ENCODE measurements around the gene MUC5AC.
"Not testable (repeated sequence)": the region's sequence is repeated elsewhere in the genome, so short reads cannot be mapped to it uniquely, and the experiment has no call there.

The MUC5AC gene

DNA sequence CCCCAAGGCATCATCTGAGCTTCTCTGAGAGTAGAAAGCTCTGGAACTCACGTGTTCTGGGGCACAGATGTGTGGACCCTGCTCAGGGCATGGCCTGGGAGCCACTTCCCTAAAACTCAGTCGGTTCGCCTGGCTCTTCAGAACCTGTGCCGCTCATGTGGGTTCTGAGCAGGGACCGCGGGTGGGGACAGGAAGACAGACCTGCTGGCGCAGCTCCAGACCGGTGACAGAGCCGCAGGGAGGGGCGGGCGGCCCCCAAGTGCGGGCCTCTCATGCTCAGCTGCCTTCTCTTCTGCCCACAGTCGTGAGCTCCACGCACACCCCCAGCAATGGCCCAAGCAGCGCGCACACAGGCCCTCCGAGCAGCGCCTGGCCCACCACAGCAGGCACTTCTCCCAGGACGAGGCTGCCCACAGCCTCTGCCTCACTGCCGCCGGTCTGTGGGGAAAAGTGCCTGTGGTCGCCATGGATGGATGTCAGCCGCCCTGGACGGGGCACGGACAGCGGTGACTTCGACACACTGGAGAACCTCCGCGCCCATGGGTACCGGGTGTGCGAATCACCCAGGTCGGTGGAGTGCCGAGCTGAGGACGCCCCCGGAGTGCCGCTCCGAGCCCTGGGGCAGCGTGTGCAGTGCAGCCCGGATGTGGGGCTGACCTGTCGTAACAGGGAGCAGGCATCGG lies 24.2 kb downstream of the MUC5AC start:
- H3K36me3 ChIP-seq, result no peaks in the 10 kb centered on the region
- TF ChIP-seq, protein P1, sequence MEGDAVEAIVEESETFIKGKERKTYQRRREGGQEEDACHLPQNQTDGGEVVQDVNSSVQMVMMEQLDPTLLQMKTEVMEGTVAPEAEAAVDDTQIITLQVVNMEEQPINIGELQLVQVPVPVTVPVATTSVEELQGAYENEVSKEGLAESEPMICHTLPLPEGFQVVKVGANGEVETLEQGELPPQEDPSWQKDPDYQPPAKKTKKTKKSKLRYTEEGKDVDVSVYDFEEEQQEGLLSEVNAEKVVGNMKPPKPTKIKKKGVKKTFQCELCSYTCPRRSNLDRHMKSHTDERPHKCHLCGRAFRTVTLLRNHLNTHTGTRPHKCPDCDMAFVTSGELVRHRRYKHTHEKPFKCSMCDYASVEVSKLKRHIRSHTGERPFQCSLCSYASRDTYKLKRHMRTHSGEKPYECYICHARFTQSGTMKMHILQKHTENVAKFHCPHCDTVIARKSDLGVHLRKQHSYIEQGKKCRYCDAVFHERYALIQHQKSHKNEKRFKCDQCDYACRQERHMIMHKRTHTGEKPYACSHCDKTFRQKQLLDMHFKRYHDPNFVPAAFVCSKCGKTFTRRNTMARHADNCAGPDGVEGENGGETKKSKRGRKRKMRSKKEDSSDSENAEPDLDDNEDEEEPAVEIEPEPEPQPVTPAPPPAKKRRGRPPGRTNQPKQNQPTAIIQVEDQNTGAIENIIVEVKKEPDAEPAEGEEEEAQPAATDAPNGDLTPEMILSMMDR (IDR thresholded peaks at IDR 0.05), result no peak
- no peak overlapping the region for H3K27ac ChIP-seq
- H3K4me3 ChIP-seq (ENCODE audit: low read depth in 1 of 2, low read length in 1 of 2), result no peak overlapping the region
- H3K4me1 ChIP-seq (ENCODE audit: control insufficient read depth in 1 of 2, insufficient read depth in 1 of 2, low read depth in 1 of 2, low read length in 1 of 2), result no peaks in the 10 kb centered on the region
- H3K9me3 ChIP-seq, result no peaks in the 10 kb centered on the region
- no peaks in the 10 kb centered on the region for H3K27me3 ChIP-seq

DNA sequence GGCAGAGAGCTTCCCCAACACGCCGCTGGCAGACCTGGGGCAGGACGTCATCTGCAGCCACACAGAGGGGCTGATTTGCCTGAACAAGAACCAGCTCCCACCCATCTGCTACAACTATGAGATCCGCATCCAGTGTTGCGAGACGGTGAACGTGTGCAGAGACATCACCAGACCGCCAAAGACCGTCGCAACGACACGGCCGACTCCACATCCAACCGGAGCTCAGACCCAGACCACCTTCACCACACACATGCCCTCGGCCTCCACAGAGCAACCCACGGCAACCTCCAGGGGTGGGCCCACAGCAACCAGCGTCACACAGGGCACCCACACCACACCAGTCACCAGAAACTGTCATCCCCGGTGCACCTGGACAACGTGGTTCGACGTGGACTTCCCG lies 26.4 kb downstream of the MUC5AC start:
- H3K9me3 ChIP-seq; H3K36me3 ChIP-seq; H3K4me1 ChIP-seq (ENCODE audit: control insufficient read depth in 1 of 2, insufficient read depth in 1 of 2, low read depth in 1 of 2, low read length in 1 of 2); H3K27me3 ChIP-seq; H3K27ac ChIP-seq; H3K4me3 ChIP-seq (ENCODE audit: low read depth in 1 of 2, low read length in 1 of 2): not testable (repeated sequence)

DNA sequence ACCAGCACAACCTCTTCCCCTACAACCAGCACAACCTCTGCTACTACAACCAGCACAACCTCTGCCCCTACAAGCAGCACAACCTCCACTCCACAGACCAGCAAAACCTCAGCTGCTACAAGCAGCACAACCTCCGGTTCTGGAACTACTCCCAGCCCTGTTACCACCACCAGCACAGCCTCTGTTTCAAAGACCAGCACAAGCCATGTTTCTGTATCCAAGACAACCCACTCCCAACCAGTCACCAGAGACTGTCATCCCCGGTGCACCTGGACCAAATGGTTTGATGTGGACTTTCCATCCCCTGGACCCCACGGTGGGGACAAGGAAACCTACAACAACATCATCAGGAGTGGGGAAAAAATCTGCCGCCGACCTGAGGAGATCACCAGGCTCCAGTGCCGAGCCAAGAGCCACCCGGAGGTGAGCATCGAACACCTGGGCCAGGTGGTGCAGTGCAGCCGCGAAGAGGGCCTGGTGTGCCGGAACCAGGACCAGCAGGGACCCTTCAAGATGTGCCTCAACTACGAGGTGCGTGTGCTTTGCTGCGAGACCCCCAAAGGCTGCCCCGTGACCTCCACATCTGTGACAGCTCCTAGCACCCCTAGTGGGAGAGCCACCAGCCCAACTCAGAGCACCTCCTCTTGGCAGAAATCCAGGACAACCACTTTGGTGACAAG lies 30.8 kb downstream of the MUC5AC start:
- not testable (repeated sequence) for H3K9me3 ChIP-seq; H3K4me1 ChIP-seq (ENCODE audit: control insufficient read depth in 1 of 2, insufficient read depth in 1 of 2, low read depth in 1 of 2, low read length in 1 of 2); H3K27ac ChIP-seq; H3K36me3 ChIP-seq; H3K27me3 ChIP-seq; H3K4me3 ChIP-seq (ENCODE audit: low read depth in 1 of 2, low read length in 1 of 2)

DNA sequence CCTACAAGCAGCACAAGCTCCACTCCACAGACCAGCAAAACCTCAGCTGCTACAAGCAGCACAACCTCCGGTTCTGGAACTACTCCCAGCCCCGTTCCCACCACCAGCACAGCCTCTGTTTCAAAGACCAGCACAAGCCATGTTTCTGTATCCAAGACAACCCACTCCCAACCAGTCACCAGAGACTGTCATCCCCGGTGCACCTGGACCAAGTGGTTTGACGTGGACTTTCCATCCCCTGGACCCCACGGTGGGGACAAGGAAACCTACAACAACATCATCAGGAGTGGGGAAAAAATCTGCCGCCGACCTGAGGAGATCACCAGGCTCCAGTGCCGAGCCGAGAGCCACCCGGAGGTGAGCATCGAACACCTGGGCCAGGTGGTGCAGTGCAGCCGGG lies 32.1 kb downstream of the MUC5AC start:
- not testable (repeated sequence) for H3K27me3 ChIP-seq; H3K27ac ChIP-seq; H3K4me3 ChIP-seq (ENCODE audit: low read depth in 1 of 2, low read length in 1 of 2)

DNA sequence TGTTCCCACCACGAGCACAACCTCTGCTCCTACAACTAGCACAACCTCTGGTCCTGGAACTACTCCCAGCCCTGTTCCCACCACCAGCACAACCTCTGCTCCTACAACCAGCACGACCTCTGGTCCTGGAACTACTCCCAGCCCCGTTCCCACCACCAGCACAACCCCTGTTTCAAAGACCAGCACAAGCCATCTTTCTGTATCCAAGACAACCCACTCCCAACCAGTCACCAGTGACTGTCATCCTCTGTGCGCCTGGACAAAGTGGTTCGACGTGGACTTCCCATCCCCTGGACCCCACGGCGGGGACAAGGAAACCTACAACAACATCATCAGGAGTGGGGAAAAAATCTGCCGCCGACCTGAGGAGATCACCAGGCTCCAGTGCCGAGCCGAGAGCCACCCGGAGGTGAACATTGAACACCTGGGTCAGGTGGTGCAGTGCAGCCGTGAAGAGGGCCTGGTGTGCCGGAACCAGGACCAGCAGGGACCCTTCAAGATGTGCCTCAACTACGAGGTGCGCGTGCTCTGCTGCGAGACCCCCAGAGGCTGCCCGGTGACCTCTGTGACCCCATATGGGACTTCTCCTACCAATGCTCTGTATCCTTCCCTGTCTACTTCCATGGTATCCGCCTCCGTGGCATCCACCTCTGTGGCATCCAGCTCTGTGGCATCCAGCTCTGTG lies 34.2 kb downstream of the MUC5AC start:
- H3K27me3 ChIP-seq; H3K27ac ChIP-seq; H3K36me3 ChIP-seq; H3K4me1 ChIP-seq (ENCODE audit: control insufficient read depth in 1 of 2, insufficient read depth in 1 of 2, low read depth in 1 of 2, low read length in 1 of 2); H3K9me3 ChIP-seq; H3K4me3 ChIP-seq (ENCODE audit: low read depth in 1 of 2, low read length in 1 of 2): not testable (repeated sequence)

More for the DNA sequence above, 32.1 kb downstream of the MUC5AC start:
- not testable (repeated sequence) for H3K9me3 ChIP-seq; H3K4me1 ChIP-seq (ENCODE audit: control insufficient read depth in 1 of 2, insufficient read depth in 1 of 2, low read depth in 1 of 2, low read length in 1 of 2); H3K36me3 ChIP-seq

DNA sequence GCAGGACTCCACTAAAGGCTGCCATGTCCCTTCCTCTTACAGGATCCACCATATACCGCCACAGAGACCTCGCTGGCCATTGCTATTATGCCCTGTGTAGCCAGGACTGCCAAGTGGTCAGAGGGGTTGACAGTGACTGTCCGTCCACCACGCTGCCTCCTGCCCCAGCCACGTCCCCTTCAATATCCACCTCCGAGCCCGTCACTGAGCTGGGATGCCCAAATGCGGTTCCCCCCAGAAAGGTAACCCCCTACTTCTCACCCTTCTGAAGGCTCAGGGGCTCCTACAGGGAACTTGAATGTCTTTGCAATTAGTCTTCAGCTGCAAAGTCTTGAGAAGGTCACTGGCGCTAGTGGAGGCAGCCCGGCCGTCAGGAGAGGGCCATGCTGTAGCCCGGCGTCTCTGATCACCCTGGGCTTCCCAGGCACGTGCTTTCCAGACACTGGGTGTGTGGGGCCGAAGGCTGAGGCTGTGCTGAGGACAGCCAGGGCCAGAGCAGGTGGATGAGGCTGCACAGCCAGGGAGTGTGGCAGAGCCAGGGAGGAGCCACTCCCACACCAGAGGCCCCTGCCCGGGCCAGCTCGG lies 35.1 kb downstream of the MUC5AC start:
- H3K9me3 ChIP-seq, result no peaks in the 10 kb centered on the region
- H3K36me3 ChIP-seq, result no peaks in the 10 kb centered on the region
- no peaks in the 10 kb centered on the region for H3K4me1 ChIP-seq (ENCODE audit: control insufficient read depth in 1 of 2, insufficient read depth in 1 of 2, low read depth in 1 of 2, low read length in 1 of 2)
- no peak overlapping the region for H3K27ac ChIP-seq
- TF ChIP-seq, protein P1 (IDR thresholded peaks at IDR 0.05), result no peak
- H3K27me3 ChIP-seq, result no peaks in the 10 kb centered on the region
- no peak overlapping the region for H3K4me3 ChIP-seq (ENCODE audit: low read depth in 1 of 2, low read length in 1 of 2)

DNA sequence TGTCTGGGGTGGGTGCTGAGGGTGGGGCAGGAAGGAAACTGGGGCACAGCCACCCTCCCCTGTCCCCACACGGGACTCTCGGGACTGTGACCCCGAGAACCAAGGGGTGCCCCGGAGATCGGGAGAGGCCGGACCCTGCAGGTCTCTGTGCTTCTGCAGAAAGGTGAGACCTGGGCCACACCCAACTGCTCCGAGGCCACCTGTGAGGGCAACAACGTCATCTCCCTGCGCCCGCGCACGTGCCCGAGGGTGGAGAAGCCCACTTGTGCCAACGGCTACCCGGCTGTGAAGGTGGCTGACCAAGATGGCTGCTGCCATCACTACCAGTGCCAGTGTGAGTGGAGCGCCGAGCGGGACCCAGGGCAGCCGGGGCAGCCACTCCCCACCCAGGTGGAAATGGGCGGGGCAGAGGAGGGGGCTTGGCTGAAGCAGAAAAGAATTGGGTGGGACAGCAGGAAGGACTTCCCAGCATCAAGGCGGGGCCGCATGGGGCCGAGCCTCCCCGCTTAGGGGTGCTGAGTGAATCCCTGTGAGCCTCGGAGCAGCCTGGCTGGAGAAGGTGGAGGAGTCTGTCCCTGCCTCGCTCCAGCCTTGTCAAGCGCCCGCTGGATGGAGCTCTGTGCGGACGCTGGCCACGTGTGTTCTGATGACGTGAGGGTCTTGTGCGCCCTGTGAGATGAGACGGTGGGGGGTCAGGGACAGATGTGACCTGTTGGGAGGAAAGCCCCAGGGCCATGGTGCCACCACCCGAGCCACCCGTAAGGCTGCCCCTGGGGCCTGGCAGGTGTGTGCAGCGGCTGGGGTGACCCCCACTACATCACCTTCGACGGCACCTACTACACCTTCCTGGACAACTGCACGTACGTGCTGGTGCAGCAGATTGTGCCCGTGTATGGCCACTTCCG lies 35.8 kb downstream of the MUC5AC start:
- Histone ChIP-seq H3K27me3 (no peaks in the 10 kb centered on the region), H3K27ac (no peak overlapping the region), H3K4me3 (ENCODE audit: low read depth in 1 of 2, low read length in 1 of 2) (no peak overlapping the region), H3K36me3 (no peaks in the 10 kb centered on the region), H3K4me1 (ENCODE audit: control insufficient read depth in 1 of 2, insufficient read depth in 1 of 2, low read depth in 1 of 2, low read length in 1 of 2) (no peaks in the 10 kb centered on the region), H3K9me3 (no peaks in the 10 kb centered on the region)
- TF ChIP-seq, protein P1 (IDR thresholded peaks at IDR 0.05), result no peak
